HCT116 (cell line): ENCODE data around the gene TK1. TPM values are rescaled to one million over a fixed set of nuclear protein-coding genes. Genes with fewer than 3 reads are reported as not detected.
"Not testable (repeated sequence)": the region's sequence is repeated elsewhere in the genome, so short reads cannot be mapped to it uniquely, and the experiment has no call there.

Experiments
- ATAC-seq: fragments of 200-7000 bp; cut with Tn5 transposase; 2 replicates; pipeline ENCODE4 v1.9.1; 2020; ENCODE audit warnings: mild to moderate bottlenecking, moderate library complexity
- BruUV-seq: library from RNA; stranded (reverse); fragments of 400-500 nt; replicated peaks from 2 replicates; lab custom pipeline; 2021; lab: Mats Ljungman, UMichigan
- CTCF ChIA-PET: fragments of 300-600 bp; sonication (Branson Sonifier 250); formaldehyde crosslinking; loops from one replicate; lab custom pipeline; 2021; ENCODE audit warnings: antibody characterized with exemption; lab: Charles Lee
- POLR2A ChIA-PET: fragments of 300-600, 350-600 bp; sonication (Branson Sonifier 250); formaldehyde crosslinking; loops from one replicate; lab custom pipeline; 2021; ENCODE audit warnings: antibody characterized with exemption; lab: Charles Lee
- RAD21 ChIA-PET, 2 experiments: fragments of 300-600 bp; sonication (Branson Sonifier 250); formaldehyde crosslinking; loops; one replicate each; lab custom pipeline; 2023; ENCODE audit warnings: low total read pairs in 2 of 2; ENCODE audit not compliant: uncharacterized antibody in 2 of 2, unreplicated experiment in 2 of 2, low non-redundant PET in 1 of 2; lab: Charles Lee
- DNase-seq: peaks from one replicate; pipeline ENCODE4 v3.0.0-alpha.2; 2010; ENCODE audit warnings: low read depth, low spot score
- H2AFZ ChIP-seq: fragments of 200-600 bp; shearing (Covaris generic), sonication (generic); 2 replicates; pipeline ENCODE4 v1.6.1; 2017; ENCODE audit warnings: low read depth, mixed run types, mixed read lengths, antibody characterized with exemption, low read length; ENCODE audit not compliant: poor library complexity, severe bottlenecking
- H3K27ac ChIP-seq: 2 replicates; pipeline ENCODE4 v1.5.1; 2012; ENCODE audit warnings: low read depth, low read length
- H3K27me3 ChIP-seq: fragments of 200-600 bp; sonication (generic); 2 replicates; pipeline ENCODE4 v1.6.1; 2016; ENCODE audit warnings: mixed run types, low read length, mixed read lengths; ENCODE audit not compliant: insufficient read depth
- H3K36me3 ChIP-seq, 2 experiments: fragments of 200-500 bp in 1 of 2; fragments of 200-600 bp in 1 of 2; sonication (Bioruptor generic) in 1 of 2; sonication (generic) in 1 of 2; 2 replicates each; pipeline versions ENCODE4 v1.5.1 to v1.6.1; 2014 to 2016; ENCODE audit warnings: low read length in 2 of 2, inconsistent platforms in 1 of 2, mixed read lengths in 1 of 2, mixed run types in 1 of 2; ENCODE audit not compliant: insufficient read depth in 2 of 2, control insufficient read depth in 1 of 2
- H3K4me1 ChIP-seq, 2 experiments: fragments of 200-600 bp in 1 of 2; sonication (generic) in 1 of 2; 2 replicates each; pipeline versions ENCODE4 v1.5.1 to v1.6.1; 2012 to 2017; ENCODE audit warnings: low read length in 2 of 2, inconsistent platforms in 1 of 2, mild to moderate bottlenecking in 1 of 2, mixed read lengths in 1 of 2, mixed run types in 1 of 2, moderate library complexity in 1 of 2; ENCODE audit not compliant: insufficient read depth in 2 of 2, control insufficient read depth in 1 of 2
- H3K4me2 ChIP-seq: fragments of 200-600 bp; sonication (generic); 2 replicates; pipeline ENCODE4 v1.6.1; 2017; ENCODE audit warnings: mixed run types, low read length, mixed read lengths
- H3K4me3 ChIP-seq, 2 experiments: fragments of 200-600 bp in 1 of 2; sonication (generic) in 1 of 2; replicated peaks in 1 of 2; 2 replicates each; pipeline ENCODE4 v1.5.1; 2011 to 2016; ENCODE audit warnings: low read length in 2 of 2, control low read depth in 1 of 2, low read depth in 1 of 2, mild to moderate bottlenecking in 1 of 2, mixed read lengths in 1 of 2, mixed run types in 1 of 2
- H3K79me2 ChIP-seq: fragments of 200-600 bp; sonication (generic); 2 replicates; pipeline ENCODE4 v1.6.1; 2017; ENCODE audit warnings: mild to moderate bottlenecking, mixed run types, low read length, moderate library complexity, mixed read lengths; ENCODE audit not compliant: insufficient read depth
- H3K9ac ChIP-seq: fragments of 200-600 bp; sonication (generic); 2 replicates; pipeline ENCODE4 v1.6.1; 2016; ENCODE audit warnings: low read length, mixed read lengths
- H3K9me2 ChIP-seq: fragments of 200-600 bp; sonication (generic), shearing (Covaris generic); 2 replicates; pipeline ENCODE4 v1.6.1; 2017; ENCODE audit warnings: mixed run types, mild to moderate bottlenecking, moderate library complexity; ENCODE audit not compliant: insufficient read depth
- H3K9me3 ChIP-seq, 2 experiments: fragments of 200-500 bp in 1 of 2; fragments of 200-600 bp in 1 of 2; sonication (Bioruptor generic) in 1 of 2; sonication (generic) in 1 of 2; 2 replicates each; pipeline ENCODE4 v1.6.1; 2014 to 2017; ENCODE audit warnings: low read length in 2 of 2, mixed read lengths in 2 of 2, inconsistent platforms in 1 of 2, low read depth in 1 of 2, mild to moderate bottlenecking in 1 of 2, mixed run types in 1 of 2, moderate library complexity in 1 of 2; ENCODE audit not compliant: control insufficient read depth in 1 of 2, insufficient read depth in 1 of 2
- H4K20me1 ChIP-seq: fragments of 200-600 bp; sonication (generic), shearing (Covaris generic); 2 replicates; pipeline ENCODE4 v1.6.1; 2017; ENCODE audit warnings: mixed run types, mild to moderate bottlenecking, moderate library complexity; ENCODE audit not compliant: insufficient read depth
- ATF3 ChIP-seq: IDR thresholded peaks from 2 replicates; pipeline ENCODE4 v1.6.1; 2012
- CBX3 ChIP-seq: IDR thresholded peaks from 2 replicates; pipeline ENCODE4 v1.6.1; 2012; ENCODE audit warnings: low read depth
- CEBPB ChIP-seq: IDR thresholded peaks from 2 replicates; pipeline ENCODE4 v1.6.1; 2012; ENCODE audit warnings: low read depth
- EGR1 ChIP-seq: IDR thresholded peaks from 2 replicates; pipeline ENCODE4 v1.6.1; 2012; ENCODE audit warnings: low read depth
- FOSL1 ChIP-seq: IDR thresholded peaks from 2 replicates; pipeline ENCODE4 v1.6.1; 2012; ENCODE audit warnings: low read depth
- JUND ChIP-seq: IDR thresholded peaks from 2 replicates; pipeline ENCODE4 v1.6.1; 2012
- MAX ChIP-seq: IDR thresholded peaks from 2 replicates; pipeline ENCODE4 v1.6.1; 2012
- POLR2A ChIP-seq: IDR thresholded peaks from 2 replicates; pipeline ENCODE4 v1.7.0; 2011; ENCODE audit warnings: borderline replicate concordance; ENCODE audit not compliant: insufficient read depth, insufficient read length; ENCODE audit errors: extremely low read depth
- RAD21 ChIP-seq: IDR thresholded peaks from 2 replicates; pipeline ENCODE4 v1.6.1; 2012; ENCODE audit warnings: low read depth, mild to moderate bottlenecking
- SIN3A ChIP-seq: IDR thresholded peaks from 2 replicates; pipeline ENCODE4 v1.6.1; 2012; ENCODE audit warnings: low read depth
- SP1 ChIP-seq: IDR thresholded peaks from 2 replicates; pipeline ENCODE4 v1.6.1; 2012; ENCODE audit warnings: low read depth
- TCF7L2 ChIP-seq: IDR thresholded peaks from 2 replicates; pipeline ENCODE4 v1.7.0; 2011; ENCODE audit warnings: borderline replicate concordance, inconsistent platforms; ENCODE audit not compliant: insufficient read depth, insufficient read length; ENCODE audit errors: extremely low read depth
- YY1 ChIP-seq: IDR thresholded peaks from 2 replicates; pipeline ENCODE4 v1.6.1; 2011; ENCODE audit warnings: low read length, low read depth, moderate library complexity, mild to moderate bottlenecking; ENCODE audit not compliant: insufficient replicate concordance; ENCODE audit errors: extremely low read depth
- ZBTB33 ChIP-seq: IDR thresholded peaks from 2 replicates; pipeline ENCODE4 v1.6.1; 2011; ENCODE audit warnings: mild to moderate bottlenecking, low read length, moderate library complexity; ENCODE audit not compliant: insufficient replicate concordance; ENCODE audit errors: extremely low read depth
- ZFX ChIP-seq: fragments of 450-650 bp; IDR thresholded peaks from 2 replicates; pipeline ENCODE4 v1.6.1; 2017
- ZNF274 ChIP-seq: fragments of 200-500 bp; sonication (Bioruptor generic); IDR thresholded peaks from 2 replicates; pipeline ENCODE4 v1.6.1; 2014; ENCODE audit warnings: mild to moderate bottlenecking, low read depth, low read length, inconsistent platforms
- intact Hi-C: fragments of 100-400 bp; cut with micrococcal nuclease; formaldehyde crosslinking; loops from 2 replicates; pipeline ENCODE4 v1.10.0; 2022
- total RNA-seq: library from RNA; stranded (reverse); gene quantifications from one replicate; pipeline ENCODE4 v1.2.1, GENCODE V29; 2021; ENCODE audit not compliant: unreplicated experiment

The TK1 gene
- total RNA-seq, 1 experiment from 2014 or later = 315 TPM

GRCh38 chr17:78139861-78140168, 47.0 kb downstream of the TK1 start:
- ChIA-PET RAD21 (interaction anchor here (0.7 to 1.3 kb wide), 4 partner anchors 29 to 282 kb away, joined by 3 to 4 read pairs (median 4); partner anchors contain the start of genes AFMID (in 1 of the 2) and TK1 (in 1 of the 2)), POLR2A (interaction anchor here (0.6 to 4.1 kb wide), 13 partner anchors 9 to 181 kb away, joined by 3 to 35 read pairs (median 6); partner anchors contain the start of genes AFMID, SYNGR2, TK1 and TMC6), CTCF (interaction anchor here (0.6 to 2.4 kb wide), 15 partner anchors 10 to 1119 kb away, joined by 3 to 11 read pairs (median 4); partner anchors contain the start of genes AFMID, TK1, TMC6 and TMC8)
- not testable (repeated sequence) for H3K79me2 ChIP-seq, H3K9me3 ChIP-seq, H3K9me2 ChIP-seq, DNase-seq, H3K27me3 ChIP-seq, H4K20me1 ChIP-seq, H3K36me3 ChIP-seq
- peak overlapping the region; percentile 75 for H3K27ac ChIP-seq
- peak overlapping the region; percentile 9 for H2AFZ ChIP-seq
- H3K4me2 ChIP-seq = peak overlapping the region; percentile 82
- peak; percentile 3 for ATAC-seq
- peaks cover 51 to 78% of the 10 kb centered on the region in 2 experiments for H3K4me1 ChIP-seq
- peak overlapping the region; percentile 62 for H3K9ac ChIP-seq
- H3K4me3 ChIP-seq = peak overlapping the region; percentile 37 to 53
- intact Hi-C loops = loop anchor here (1.0 to 2.0 kb wide), 2 partner anchors 29 to 47 kb away; partner anchors contain the start of genes AFMID, SYNGR2 and TK1
- BruUV-seq = TSS peak; percentile 94

GRCh38 chr17:78138204-78139060, 48.4 kb downstream of the TK1 start:
- Histone ChIP-seq H3K27ac (peak overlapping the region; percentile 75), H3K36me3 (no peaks in the 10 kb centered on the region), H3K4me3 (no peak overlapping the region), H2AFZ (no peak overlapping the region), H4K20me1 (no peaks in the 10 kb centered on the region), H3K27me3 (no peaks in the 10 kb centered on the region), H3K79me2 (no peaks in the 10 kb centered on the region), H3K9ac (peak overlapping the region; percentile 62), H3K9me2 (no peaks in the 10 kb centered on the region), H3K4me2 (peak overlapping the region; percentile 82), H3K9me3 (no peaks in the 10 kb centered on the region), H3K4me1 (peaks cover 38 to 77% of the 10 kb centered on the region in 2 experiments)
- ChIA-PET CTCF (interaction anchor here (0.5 to 2.4 kb wide), 10 partner anchors 10 to 94 kb away, joined by 3 to 11 read pairs (median 6); partner anchors contain the start of genes AFMID, TK1 and TMC6), RAD21 (no interaction called here), POLR2A (interaction anchor here (1.0 to 4.1 kb wide), 5 partner anchors 9 to 79 kb away, joined by 3 to 35 read pairs (median 16); partner anchors contain the start of genes AFMID, SYNGR2, TK1 and TMC6)
- intact Hi-C loops = no loop called here
- no TSS peak for BruUV-seq
- ATAC-seq (no peak), DNase-seq (no peak)
- TF ChIP-seq CBX3 = no peak
- TF ChIP-seq POLR2A = no peak
- no peak for TF ChIP-seq TCF7L2
- no peak for TF ChIP-seq ATF3
- no peak for TF ChIP-seq JUND
- TF ChIP-seq RAD21 = no peak
- TF ChIP-seq ZFX = no peak
- TF ChIP-seq YY1 = no peak
- TF ChIP-seq ZBTB33 = no peak
- TF ChIP-seq SIN3A = no peak
- TF ChIP-seq SP1 = no peak
- TF ChIP-seq MAX = no peak
- TF ChIP-seq EGR1 = no peak
- no peak for TF ChIP-seq ZNF274
- TF ChIP-seq CEBPB = no peak
- no peak for TF ChIP-seq FOSL1
